Measurements from ENCODE around the gene RNPS1.

DNA sequence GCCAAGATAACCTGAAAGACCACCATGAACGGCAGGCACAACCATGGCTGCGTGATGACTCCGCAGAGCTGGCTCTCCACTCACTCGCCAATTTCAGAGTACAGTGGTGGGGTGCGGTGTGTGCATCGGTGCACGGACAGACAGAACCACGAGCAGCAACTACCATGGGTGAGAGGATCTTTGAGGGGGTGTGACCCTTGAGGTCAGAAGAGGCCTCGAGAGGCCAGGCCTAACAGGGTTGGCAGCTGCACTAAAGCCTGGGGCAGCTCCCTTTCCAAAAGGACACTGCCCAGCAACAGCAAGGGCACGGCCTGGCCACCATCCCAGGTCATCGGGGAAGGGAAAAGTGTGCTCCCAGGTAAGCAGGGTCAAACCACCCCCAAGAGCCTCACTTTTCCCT is 14.6 kb downstream of the RNPS1 start:
- TF ChIP-seq POLR2AphosphoS5 (IDR thresholded peaks at IDR 0.05): no peak
- TF ChIP-seq, protein P1, sequence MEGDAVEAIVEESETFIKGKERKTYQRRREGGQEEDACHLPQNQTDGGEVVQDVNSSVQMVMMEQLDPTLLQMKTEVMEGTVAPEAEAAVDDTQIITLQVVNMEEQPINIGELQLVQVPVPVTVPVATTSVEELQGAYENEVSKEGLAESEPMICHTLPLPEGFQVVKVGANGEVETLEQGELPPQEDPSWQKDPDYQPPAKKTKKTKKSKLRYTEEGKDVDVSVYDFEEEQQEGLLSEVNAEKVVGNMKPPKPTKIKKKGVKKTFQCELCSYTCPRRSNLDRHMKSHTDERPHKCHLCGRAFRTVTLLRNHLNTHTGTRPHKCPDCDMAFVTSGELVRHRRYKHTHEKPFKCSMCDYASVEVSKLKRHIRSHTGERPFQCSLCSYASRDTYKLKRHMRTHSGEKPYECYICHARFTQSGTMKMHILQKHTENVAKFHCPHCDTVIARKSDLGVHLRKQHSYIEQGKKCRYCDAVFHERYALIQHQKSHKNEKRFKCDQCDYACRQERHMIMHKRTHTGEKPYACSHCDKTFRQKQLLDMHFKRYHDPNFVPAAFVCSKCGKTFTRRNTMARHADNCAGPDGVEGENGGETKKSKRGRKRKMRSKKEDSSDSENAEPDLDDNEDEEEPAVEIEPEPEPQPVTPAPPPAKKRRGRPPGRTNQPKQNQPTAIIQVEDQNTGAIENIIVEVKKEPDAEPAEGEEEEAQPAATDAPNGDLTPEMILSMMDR (IDR thresholded peaks at IDR 0.05; ENCODE audit: poor library complexity, severe bottlenecking): no peak
- TF ChIP-seq EZH2 (IDR thresholded peaks at IDR 0.05; ENCODE audit: borderline replicate concordance, insufficient read depth, low read length, poor library complexity, severe bottlenecking): no peak
